NCI-H69 (cell line): Measurements from ENCODE around the gene ARHGAP9.
A peak's percentile ranks its signal among the peaks of the same experiment; 100 is the strongest.

Source experiments
- DNase-seq: peaks from one replicate; lab custom pipeline; 2025; lab: John Stamatoyannopoulos, UW

The ARHGAP9 gene

GRCh38 chr12:57472391-57472790, 7.3 kb downstream of the ARHGAP9 start:
- DNase-seq = no peak

- no peak for DNase-seq
These were observed 8.0 kb downstream of the ARHGAP9 start for GRCh38 chr12:57471661-57472060.

- no peak for DNase-seq
These were observed 8.6 kb downstream of the ARHGAP9 start for GRCh38 chr12:57470970-57471656.

- DNase-seq = no peak
These were observed 9.2 kb downstream of the ARHGAP9 start for GRCh38 chr12:57470286-57470969.

GRCh38 chr12:57469296-57470164, 10.1 kb downstream of the ARHGAP9 start:
- no peak for DNase-seq

- no peak for DNase-seq
These were observed 11.8 kb downstream of the ARHGAP9 start for GRCh38 chr12:57467915-57468314.

GRCh38 chr12:57467212-57467874, 12.3 kb downstream of the ARHGAP9 start:
- DNase-seq = no peak

GRCh38 chr12:57465747-57466505, 13.7 kb downstream of the ARHGAP9 start:
- DNase-seq = no peak

- no peak for DNase-seq
These were observed 14.5 kb downstream of the ARHGAP9 start for GRCh38 chr12:57465030-57465746.

GRCh38 chr12:57464569-57464968, 15.1 kb downstream of the ARHGAP9 start:
- no peak for DNase-seq

GRCh38 chr12:57462912-57463253, 16.8 kb downstream of the ARHGAP9 start:
- no peak for DNase-seq

GRCh38 chr12:57462251-57462911, 17.3 kb downstream of the ARHGAP9 start:
- DNase-seq = peak; percentile 97

- DNase-seq = peak; percentile 61
These were observed 17.8 kb downstream of the ARHGAP9 start for GRCh38 chr12:57461917-57462250.

- DNase-seq = peak; percentile 82
These were observed 18.3 kb downstream of the ARHGAP9 start for GRCh38 chr12:57461276-57461916.

GRCh38 chr12:57460841-57461275, 18.8 kb downstream of the ARHGAP9 start:
- peak; percentile 48 for DNase-seq

GRCh38 chr12:57460468-57460784, 19.2 kb downstream of the ARHGAP9 start:
- DNase-seq = peak; percentile 49

- DNase-seq = peak; percentile 49
These were observed 19.8 kb downstream of the ARHGAP9 start, which contains the start of gene GLI1 for GRCh38 chr12:57459750-57460467. GLI1 (plus strand) TSS chr12:57459785; CDS start chr12:57463692, 3,907 bp downstream.

- DNase-seq = peak; percentile 95
These were observed 20.5 kb downstream of the ARHGAP9 start for GRCh38 chr12:57459055-57459749.

- DNase-seq = no peak
These were observed 21.0 kb downstream of the ARHGAP9 start for GRCh38 chr12:57458665-57459054.
